ENCODE data around the gene TMCC3. TPM values are rescaled to one million over a fixed set of nuclear protein-coding genes. Genes with fewer than 3 reads are reported as not detected.

The TMCC3 gene
- polyA plus RNA-seq, 1 donor from 2014 or later = 1.9 TPM

- Histone ChIP-seq H4K20me1 (ENCODE audit: insufficient read depth) (no peaks in the 10 kb centered on the region), H2AFZ (ENCODE audit: low read depth, low read length) (no peak overlapping the region), H3K27ac (ENCODE audit: low read length) (no peak overlapping the region), H3K36me3 (ENCODE audit: insufficient read depth, low read length) (no peaks in the 10 kb centered on the region), H3K27me3 (ENCODE audit: insufficient read depth, low read depth, low read length) (no peaks in the 10 kb centered on the region), H3K9me2 (ENCODE audit: insufficient read depth, low read length) (no peaks in the 10 kb centered on the region), H3K4me2 (ENCODE audit: low read length) (no peak overlapping the region), H3K4me3 (ENCODE audit: low read length) (no peak overlapping the region), H3K9ac (ENCODE audit: low read length) (no peak overlapping the region), H3F3A (ENCODE audit: insufficient read depth, low read length, poor library complexity, severe bottlenecking) (no peaks in the 10 kb centered on the region), H3K79me2 (replicated peaks; ENCODE audit: insufficient read depth, low read length) (no peaks in the 10 kb centered on the region), H3K9me3 (ENCODE audit: low read length) (no peaks in the 10 kb centered on the region)
- TF ChIP-seq SMC3 (conservative IDR thresholded peaks at IDR 0.05; ENCODE audit: poor library complexity) (no peak), TAF1 (IDR thresholded peaks at IDR 0.05; ENCODE audit: low read depth) (no peak), CTCF (IDR thresholded peaks at IDR 0.05; ENCODE audit: poor library complexity, severe bottlenecking) (no peak), EP300 (conservative IDR thresholded peaks at IDR 0.05; ENCODE audit: poor library complexity, severe bottlenecking) (no peak), POLR2AphosphoS5 (IDR thresholded peaks at IDR 0.05) (no peak), REST (IDR thresholded peaks at IDR 0.05; ENCODE audit: borderline replicate concordance) (no peak), RAD21 (conservative IDR thresholded peaks at IDR 0.05) (no peak), EZH2 (IDR thresholded peaks at IDR 0.05; ENCODE audit: borderline replicate concordance, insufficient read depth, low read length, poor library complexity, severe bottlenecking) (no peak), MXI1 (conservative IDR thresholded peaks at IDR 0.05; ENCODE audit: poor library complexity, severe bottlenecking) (no peak)
Observed at GRCh38 chr12:94628369-94628768, 22.0 kb downstream of the TMCC3 start.

GRCh38 chr12:94625531-94625930 lies 24.8 kb downstream of the TMCC3 start:
- Histone ChIP-seq H3K27me3 (ENCODE audit: insufficient read depth, low read depth, low read length) (no peaks in the 10 kb centered on the region), H3K4me2 (ENCODE audit: low read length) (no peak overlapping the region), H3F3A (ENCODE audit: insufficient read depth, low read length, poor library complexity, severe bottlenecking) (no peaks in the 10 kb centered on the region), H3K27ac (ENCODE audit: low read length) (no peak overlapping the region), H3K9ac (ENCODE audit: low read length) (no peak overlapping the region), H3K9me3 (ENCODE audit: low read length) (no peaks in the 10 kb centered on the region), H3K4me3 (ENCODE audit: low read length) (no peak overlapping the region), H2AFZ (ENCODE audit: low read depth, low read length) (no peak overlapping the region), H4K20me1 (ENCODE audit: insufficient read depth) (no peaks in the 10 kb centered on the region), H3K36me3 (ENCODE audit: insufficient read depth, low read length) (no peaks in the 10 kb centered on the region), H3K9me2 (ENCODE audit: insufficient read depth, low read length) (no peaks in the 10 kb centered on the region), H3K79me2 (replicated peaks; ENCODE audit: insufficient read depth, low read length) (no peaks in the 10 kb centered on the region)
- TF ChIP-seq SMC3 (conservative IDR thresholded peaks at IDR 0.05; ENCODE audit: poor library complexity) (no peak), POLR2AphosphoS5 (IDR thresholded peaks at IDR 0.05) (no peak), CTCF (IDR thresholded peaks at IDR 0.05; ENCODE audit: poor library complexity, severe bottlenecking) (no peak), EZH2 (IDR thresholded peaks at IDR 0.05; ENCODE audit: borderline replicate concordance, insufficient read depth, low read length, poor library complexity, severe bottlenecking) (no peak), REST (IDR thresholded peaks at IDR 0.05; ENCODE audit: borderline replicate concordance) (no peak), RAD21 (conservative IDR thresholded peaks at IDR 0.05) (no peak)

Data from neural cell (in vitro differentiated cells).